ENCODE measurements around the gene CAPNS1.

The CAPNS1 gene

GRCh38 chr19:36140304-36141038, 605 bp downstream of the CAPNS1 start:
- Histone ChIP-seq H3K27me3 (replicated peaks; ENCODE audit: control insufficient read depth, insufficient read depth, low read length) (no peaks in the 10 kb centered on the region), H3K36me3 (ENCODE audit: control insufficient read depth, insufficient read depth, low read length) (peaks cover 15% of the 10 kb centered on the region), H3K4me3 (replicated peaks; ENCODE audit: low read depth, low read length) (peak overlapping the region; percentile 97)
- TF ChIP-seq CTCF (IDR thresholded peaks at IDR 0.05; ENCODE audit: insufficient read depth, low read length, poor library complexity, severe bottlenecking): no peak
- DNase-seq (ENCODE audit: extremely low read depth, insufficient read length): peak; percentile 73

- TF ChIP-seq CTCF (IDR thresholded peaks at IDR 0.05; ENCODE audit: insufficient read depth, low read length, poor library complexity, severe bottlenecking): no peak
- Histone ChIP-seq H3K4me3 (replicated peaks; ENCODE audit: low read depth, low read length) (peak overlapping the region; percentile 97), H3K36me3 (ENCODE audit: control insufficient read depth, insufficient read depth, low read length) (peaks cover 23% of the 10 kb centered on the region), H3K27me3 (replicated peaks; ENCODE audit: control insufficient read depth, insufficient read depth, low read length) (no peaks in the 10 kb centered on the region)
- peak; percentile 87 for DNase-seq (ENCODE audit: extremely low read depth, insufficient read length)
Measured at GRCh38 chr19:36141039-36141927, 1.4 kb downstream of the CAPNS1 start.

- no peak overlapping the region for H3K4me3 ChIP-seq (replicated peaks; ENCODE audit: low read depth, low read length)
- no peaks in the 10 kb centered on the region for H3K27me3 ChIP-seq (replicated peaks; ENCODE audit: control insufficient read depth, insufficient read depth, low read length)
- H3K36me3 ChIP-seq (ENCODE audit: control insufficient read depth, insufficient read depth, low read length): peaks cover 27% of the 10 kb centered on the region
- DNase-seq (ENCODE audit: extremely low read depth, insufficient read length): no peak
- TF ChIP-seq CTCF (IDR thresholded peaks at IDR 0.05; ENCODE audit: insufficient read depth, low read length, poor library complexity, severe bottlenecking): no peak
Measured at GRCh38 chr19:36142046-36142445, 2.2 kb downstream of the CAPNS1 start.

GRCh38 chr19:36142496-36142895, 2.6 kb downstream of the CAPNS1 start:
- Histone ChIP-seq H3K27me3 (replicated peaks; ENCODE audit: control insufficient read depth, insufficient read depth, low read length) (no peaks in the 10 kb centered on the region), H3K36me3 (ENCODE audit: control insufficient read depth, insufficient read depth, low read length) (peaks cover 30% of the 10 kb centered on the region), H3K4me3 (replicated peaks; ENCODE audit: low read depth, low read length) (no peak overlapping the region)
- no peak for TF ChIP-seq CTCF (IDR thresholded peaks at IDR 0.05; ENCODE audit: insufficient read depth, low read length, poor library complexity, severe bottlenecking)
- no peak for DNase-seq (ENCODE audit: extremely low read depth, insufficient read length)

- no peak for TF ChIP-seq CTCF (IDR thresholded peaks at IDR 0.05; ENCODE audit: insufficient read depth, low read length, poor library complexity, severe bottlenecking)
- Histone ChIP-seq H3K27me3 (replicated peaks; ENCODE audit: control insufficient read depth, insufficient read depth, low read length) (no peaks in the 10 kb centered on the region), H3K36me3 (ENCODE audit: control insufficient read depth, insufficient read depth, low read length) (peaks cover 34% of the 10 kb centered on the region), H3K4me3 (replicated peaks; ENCODE audit: low read depth, low read length) (no peak overlapping the region)
- no peak for DNase-seq (ENCODE audit: extremely low read depth, insufficient read length)
Measured at GRCh38 chr19:36144624-36145023, 4.8 kb downstream of the CAPNS1 start.
